Fibroblast of mammary gland (primary cell): Measurements from ENCODE around the gene RNASEH2A.

Source experiments
- DNase-seq: peaks from one replicate; pipeline ENCODE4 v3.0.0-alpha.2; 2010; ENCODE audit warnings: low read depth
- H3K4me3 ChIP-seq: 2 replicates; pipeline ENCODE4 v1.5.1; 2011; ENCODE audit warnings: low read depth, mild to moderate bottlenecking, low read length, moderate library complexity; ENCODE audit not compliant: control insufficient read depth
- TF ChIP-seq, protein P1 (sequence below): conservative IDR thresholded peaks from 2 replicates; pipeline ENCODE4 v1.5.1; 2011; ENCODE audit warnings: low read depth, low read length, inconsistent platforms; ENCODE audit not compliant: control insufficient read depth, insufficient read depth

RNASEH2A gene

DNA sequence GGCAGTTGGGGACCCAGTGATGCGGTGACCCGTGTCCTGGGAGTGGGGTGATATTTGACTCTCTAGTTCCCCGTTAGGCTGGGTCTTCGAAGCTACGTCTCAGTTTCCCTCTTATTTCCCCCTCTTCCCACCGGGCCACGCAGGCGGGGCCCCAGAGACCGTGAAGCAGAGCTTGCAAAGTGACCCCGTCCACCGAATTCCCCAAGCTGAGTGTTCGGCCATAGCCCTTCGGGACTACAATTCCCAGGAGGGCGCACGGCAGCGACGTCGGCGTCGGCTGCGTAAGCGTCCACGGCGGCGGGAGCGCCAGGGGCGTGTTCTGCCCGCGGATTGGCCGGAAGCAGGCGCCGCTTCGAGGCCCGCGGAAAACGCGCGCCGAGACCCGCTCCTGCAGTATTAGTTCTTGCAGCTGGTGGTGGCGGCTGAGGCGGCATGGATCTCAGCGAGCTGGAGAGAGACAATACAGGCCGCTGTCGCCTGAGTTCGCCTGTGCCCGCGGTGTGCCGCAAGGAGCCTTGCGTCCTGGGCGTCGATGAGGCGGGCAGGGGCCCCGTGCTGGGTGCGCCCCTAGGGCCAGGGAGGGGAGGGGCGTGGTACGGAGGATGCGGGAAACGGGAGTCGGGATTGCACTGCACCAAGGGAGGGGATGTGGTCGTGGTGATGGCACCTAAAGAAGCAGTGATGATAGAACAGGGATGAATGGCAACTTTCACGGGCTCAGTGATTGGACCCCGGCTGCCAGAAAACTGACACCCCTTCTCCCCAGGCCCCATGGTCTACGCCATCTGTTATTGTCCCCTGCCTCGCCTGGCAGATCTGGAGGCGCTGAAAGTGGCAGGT, at the start of gene RNASEH2A:
Gene RNASEH2A (plus strand): TSS at position 343 of the 840 bp plus-strand sequence. CDS start 90 bp downstream, at position 433.
- TF ChIP-seq, protein P1, sequence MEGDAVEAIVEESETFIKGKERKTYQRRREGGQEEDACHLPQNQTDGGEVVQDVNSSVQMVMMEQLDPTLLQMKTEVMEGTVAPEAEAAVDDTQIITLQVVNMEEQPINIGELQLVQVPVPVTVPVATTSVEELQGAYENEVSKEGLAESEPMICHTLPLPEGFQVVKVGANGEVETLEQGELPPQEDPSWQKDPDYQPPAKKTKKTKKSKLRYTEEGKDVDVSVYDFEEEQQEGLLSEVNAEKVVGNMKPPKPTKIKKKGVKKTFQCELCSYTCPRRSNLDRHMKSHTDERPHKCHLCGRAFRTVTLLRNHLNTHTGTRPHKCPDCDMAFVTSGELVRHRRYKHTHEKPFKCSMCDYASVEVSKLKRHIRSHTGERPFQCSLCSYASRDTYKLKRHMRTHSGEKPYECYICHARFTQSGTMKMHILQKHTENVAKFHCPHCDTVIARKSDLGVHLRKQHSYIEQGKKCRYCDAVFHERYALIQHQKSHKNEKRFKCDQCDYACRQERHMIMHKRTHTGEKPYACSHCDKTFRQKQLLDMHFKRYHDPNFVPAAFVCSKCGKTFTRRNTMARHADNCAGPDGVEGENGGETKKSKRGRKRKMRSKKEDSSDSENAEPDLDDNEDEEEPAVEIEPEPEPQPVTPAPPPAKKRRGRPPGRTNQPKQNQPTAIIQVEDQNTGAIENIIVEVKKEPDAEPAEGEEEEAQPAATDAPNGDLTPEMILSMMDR = no peak
- peak within 1 kb of the TSS; percentile 71 for H3K4me3 ChIP-seq
- peak; percentile 87 for DNase-seq

DNA sequence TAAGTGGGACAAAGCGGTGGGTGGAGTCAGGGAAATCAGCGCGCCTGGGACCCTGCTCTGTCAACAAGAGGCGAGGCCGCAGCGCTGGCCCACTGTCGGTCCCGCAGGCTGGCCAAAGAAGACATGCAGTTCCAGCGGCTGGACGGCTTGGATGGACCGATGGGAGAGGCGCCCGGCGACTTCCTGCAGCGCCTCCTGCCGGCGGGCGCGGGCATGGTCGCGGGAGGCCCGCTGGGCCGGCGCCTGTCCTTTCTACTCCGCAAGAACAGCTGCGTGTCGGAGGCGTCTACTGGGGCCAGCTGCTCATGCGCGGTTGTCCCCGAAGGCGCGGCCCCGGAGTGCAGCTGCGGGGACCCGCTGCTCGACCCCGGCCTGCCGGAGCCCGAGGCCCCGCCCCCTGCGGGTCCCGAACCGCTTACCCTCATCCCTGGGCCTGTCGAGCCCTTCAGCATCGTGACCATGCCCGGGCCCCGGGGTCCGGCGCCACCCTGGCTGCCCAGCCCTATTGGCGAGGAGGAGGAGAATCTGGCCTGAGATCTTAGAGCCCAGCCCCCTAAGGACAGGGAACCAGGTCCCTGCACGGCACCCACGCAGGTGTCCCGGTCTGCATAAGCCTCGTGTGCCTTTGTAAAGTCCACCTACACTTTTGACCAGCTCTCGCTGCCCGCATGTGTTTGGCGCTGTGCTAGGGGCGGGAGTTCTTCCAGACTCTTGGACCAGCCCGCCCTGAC, 48.7 kb upstream of the RNASEH2A start:
- peak overlapping the region; percentile 30 for H3K4me3 ChIP-seq
- TF ChIP-seq, protein P1 = peak; percentile 48
- peak; percentile 68 for DNase-seq

DNA sequence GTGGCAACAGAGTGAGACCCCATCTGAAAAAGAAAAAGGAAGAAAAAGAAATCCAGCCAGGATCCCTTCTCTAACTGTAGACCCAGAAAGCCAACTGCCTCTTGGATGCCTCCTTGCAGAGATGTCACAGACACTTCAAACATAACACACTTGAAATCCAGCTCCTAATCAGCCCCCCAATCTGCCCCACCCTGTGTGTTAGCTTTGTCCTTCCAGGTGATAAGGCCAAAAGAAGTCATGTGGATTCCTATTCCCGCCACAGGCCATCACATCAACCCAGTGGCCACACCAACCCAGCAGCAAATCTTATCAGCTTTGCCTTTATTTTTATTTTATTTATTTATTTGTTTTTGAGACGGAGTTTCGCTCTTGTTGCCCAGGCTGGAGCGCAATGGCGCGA, 46.7 kb upstream of the RNASEH2A start:
- TF ChIP-seq, protein P1 = no peak
- H3K4me3 ChIP-seq = no peak overlapping the region

DNA sequence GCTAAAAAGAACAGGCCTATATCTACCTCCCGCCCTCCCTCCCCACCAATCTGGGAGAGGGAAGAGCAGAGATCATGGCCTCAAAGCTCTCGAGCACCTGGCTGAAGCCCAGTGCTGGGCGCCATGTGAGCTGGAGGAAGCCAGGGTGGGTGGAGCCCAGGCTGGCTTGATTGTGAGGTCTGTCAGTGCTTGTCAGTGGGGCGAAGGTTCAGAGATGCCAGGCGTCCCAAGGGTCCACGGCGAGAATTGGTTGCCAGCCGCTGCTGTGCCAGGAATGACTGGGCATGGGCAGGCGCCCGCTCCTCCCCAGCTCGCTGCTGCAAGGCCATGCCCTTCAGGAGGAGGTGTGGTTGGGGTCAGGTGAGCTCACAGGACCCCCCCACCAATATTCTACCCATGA, 43.3 kb upstream of the RNASEH2A start:
- TF ChIP-seq, protein P1 = no peak
- DNase-seq = no peak
- no peak overlapping the region for H3K4me3 ChIP-seq

More for the DNA sequence above, 46.7 kb upstream of the RNASEH2A start:
- no peak for DNase-seq

DNA sequence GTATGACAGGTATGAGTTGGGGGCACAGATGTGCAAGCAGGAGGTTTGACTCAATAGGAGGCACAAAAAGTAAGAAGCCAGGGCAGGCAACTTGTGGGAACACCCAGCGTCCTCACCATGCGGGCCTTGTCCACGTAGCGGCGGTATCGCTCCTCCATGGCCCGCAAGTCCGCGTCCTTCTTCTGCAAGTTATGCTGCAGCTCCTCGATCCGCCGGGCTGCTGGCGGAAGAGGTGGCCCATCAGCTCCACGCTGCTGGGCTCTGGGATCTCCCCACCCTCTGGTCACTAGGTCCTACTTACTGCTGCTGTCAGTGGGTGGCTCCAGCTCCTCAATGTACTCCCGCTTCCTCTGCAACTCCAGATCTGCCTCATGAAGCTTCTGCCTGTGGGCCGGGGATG, 41.7 kb upstream of the RNASEH2A start:
- DNase-seq = no peak
- TF ChIP-seq, protein P1 = no peak
- no peak overlapping the region for H3K4me3 ChIP-seq

- peak; percentile 71 for DNase-seq
- peak overlapping the region; percentile 56 for H3K4me3 ChIP-seq
- TF ChIP-seq, protein P1 = peak; percentile 59
Measured at GRCh38 chr19:12766051-12766521, 40.3 kb upstream of the RNASEH2A start.
